GM19455 (cell line): ENCODE results near the gene KDM4C.
"Not testable (repeated sequence)": the region's sequence is repeated elsewhere in the genome, so short reads cannot be mapped to it uniquely, and the experiment has no call there.

Source experiments
- ATAC-seq: cut with Tn5 transposase; IDR thresholded peaks from one replicate; pipeline ENCODE4 v1.9.1; 2021; ENCODE audit not compliant: unreplicated experiment

Gene KDM4C

DNA sequence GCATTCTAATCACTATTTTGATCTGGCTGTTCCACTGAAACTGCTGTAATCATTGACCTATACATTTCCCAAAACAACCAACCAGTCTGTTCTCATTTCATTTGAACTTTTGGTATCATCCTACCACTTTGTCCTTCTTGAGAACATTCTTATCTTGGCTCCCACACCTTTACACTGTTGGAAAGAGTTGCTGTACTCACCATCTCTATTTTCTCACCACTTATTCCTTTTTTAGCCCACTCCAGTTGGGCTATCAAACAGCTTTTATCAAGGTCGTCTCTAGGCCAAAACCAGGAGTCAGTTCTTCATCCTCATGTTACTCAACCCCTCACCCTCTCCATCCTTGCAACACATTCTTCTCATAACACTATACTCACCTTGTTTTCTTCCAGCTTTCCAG is 170.1 kb downstream of the KDM4C start:
- ATAC-seq: no peak

DNA sequence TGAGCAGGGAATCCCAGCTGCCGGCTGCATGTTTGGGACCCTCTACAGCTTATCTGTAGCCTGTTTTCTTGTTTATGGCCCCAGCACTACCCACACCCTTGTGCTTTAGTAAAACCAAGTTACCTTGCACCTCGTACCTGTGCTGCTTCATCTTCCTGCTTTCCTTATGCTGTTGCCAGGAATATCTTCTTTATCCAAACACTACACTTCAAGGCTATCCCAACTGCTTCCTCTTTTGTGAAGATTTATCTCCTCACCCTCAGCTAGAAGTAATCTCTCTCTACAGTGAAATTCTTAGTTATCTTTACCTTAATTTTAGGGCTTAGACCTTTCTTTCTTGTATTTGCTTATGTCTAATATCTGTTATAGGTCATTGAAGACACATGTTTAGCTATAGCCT is 171.1 kb downstream of the KDM4C start:
- ATAC-seq: no peak

DNA sequence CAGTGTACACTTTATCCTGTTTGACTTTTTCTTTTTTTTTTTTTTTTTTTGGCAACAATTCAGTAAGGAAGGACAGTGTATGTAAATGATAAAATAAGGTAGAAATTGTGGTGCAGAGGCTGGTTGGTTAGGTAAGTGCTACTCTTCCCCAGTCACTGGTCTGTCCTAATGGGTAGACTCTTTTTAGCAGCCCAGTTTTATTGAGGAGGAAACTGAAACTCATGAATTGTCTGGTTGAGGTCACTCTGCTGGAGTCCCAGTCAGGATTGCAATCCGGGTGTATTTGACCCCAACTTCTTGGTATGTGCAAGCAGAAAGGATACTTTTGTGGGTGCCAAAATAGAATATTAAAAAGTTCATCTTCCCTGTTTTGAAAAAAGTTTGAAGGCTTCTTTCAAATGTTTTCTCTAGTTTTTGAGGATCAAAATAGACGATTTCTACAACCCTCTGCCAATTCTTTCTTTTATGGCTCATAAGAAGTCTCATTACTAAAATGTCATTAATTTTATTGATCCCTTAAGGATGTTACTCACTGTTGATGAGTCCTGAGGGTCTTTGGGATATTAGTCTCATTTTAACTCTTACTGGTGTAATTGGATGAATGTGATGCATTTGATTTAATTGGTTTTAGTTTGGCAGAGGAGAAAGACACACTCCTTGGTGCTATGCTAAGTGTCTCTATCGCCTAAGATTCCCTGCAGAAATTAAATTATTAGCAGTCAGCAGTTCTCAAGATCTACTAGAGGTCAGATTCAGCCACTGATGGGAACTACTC is 171.9 kb downstream of the KDM4C start:
- no peak for ATAC-seq

DNA sequence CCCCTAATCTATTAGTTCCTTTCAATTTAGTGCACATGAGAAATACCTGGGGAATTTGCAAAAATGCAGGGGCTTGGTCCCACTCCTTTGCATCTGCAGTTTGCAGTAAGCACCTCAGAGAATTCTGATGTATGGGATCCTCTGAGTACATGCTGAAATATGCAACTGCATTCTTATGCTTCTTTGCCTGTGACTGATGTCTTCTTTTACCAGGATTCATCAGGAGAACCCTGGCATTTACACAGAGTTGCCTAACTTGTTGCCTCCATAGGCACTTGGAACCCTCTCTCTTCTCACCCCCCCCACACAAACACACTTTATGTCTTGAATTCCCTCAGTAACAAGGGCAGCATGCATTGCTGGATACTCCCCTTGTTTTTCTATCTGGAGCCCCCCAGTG is 173.1 kb downstream of the KDM4C start:
- ATAC-seq: no peak

DNA sequence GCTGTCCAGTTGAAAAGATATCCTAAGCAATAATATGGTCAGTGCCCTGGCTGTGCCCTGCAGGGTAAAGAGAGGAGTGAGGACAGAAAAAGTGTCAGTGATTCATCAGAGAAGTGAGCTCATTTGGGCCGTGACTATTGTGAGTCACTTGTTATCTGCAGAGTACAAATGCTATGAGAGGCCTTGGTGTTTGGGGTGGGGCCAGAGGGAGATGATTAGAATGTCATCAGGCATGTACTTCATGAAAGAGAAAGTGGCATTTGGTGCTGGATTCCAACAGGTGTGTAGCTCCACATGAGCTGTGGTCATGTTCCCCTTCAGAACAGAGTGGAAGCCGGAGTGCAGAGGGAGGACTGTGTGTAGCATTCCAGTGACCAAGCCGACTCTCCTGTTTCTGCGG is 174.1 kb downstream of the KDM4C start:
- no peak for ATAC-seq

DNA sequence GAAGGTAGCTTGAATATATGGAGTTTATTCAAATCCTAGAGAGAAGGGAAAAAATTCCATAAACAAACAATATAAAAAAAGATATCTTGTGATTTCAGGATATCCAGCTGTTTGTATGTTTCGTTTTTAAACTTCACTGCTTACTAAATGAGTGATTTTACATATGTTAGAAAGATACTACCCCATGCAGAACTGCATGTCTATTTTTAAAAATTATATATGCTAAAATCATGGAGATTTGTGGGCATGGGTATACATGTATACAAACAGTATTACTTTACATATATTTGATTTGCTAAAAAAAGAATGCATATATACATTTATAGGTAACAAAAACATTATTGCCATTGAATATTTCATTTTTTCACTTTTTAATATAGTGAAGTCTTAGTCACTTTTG is 178.3 kb downstream of the KDM4C start:
- ATAC-seq: no peak

DNA sequence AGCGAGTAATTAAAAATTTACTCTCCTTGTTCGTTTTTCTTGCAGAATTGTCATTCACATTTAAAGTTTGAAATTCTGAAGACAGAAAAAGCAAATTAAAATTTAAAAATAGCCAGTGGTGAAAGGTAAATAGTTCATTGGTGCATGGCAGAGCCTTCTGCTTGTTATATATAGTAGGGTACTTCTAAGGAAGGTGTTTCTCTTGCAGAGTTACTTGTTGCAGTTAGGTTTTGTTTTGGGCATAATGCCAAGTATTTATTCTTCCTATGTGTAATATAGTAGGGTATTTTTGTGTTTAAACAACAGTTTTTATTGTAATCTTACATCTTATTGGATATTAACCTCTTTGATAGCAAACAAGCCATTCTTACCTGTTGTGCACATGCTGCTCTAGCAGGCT is 179.4 kb downstream of the KDM4C start:
- no peak for ATAC-seq

DNA sequence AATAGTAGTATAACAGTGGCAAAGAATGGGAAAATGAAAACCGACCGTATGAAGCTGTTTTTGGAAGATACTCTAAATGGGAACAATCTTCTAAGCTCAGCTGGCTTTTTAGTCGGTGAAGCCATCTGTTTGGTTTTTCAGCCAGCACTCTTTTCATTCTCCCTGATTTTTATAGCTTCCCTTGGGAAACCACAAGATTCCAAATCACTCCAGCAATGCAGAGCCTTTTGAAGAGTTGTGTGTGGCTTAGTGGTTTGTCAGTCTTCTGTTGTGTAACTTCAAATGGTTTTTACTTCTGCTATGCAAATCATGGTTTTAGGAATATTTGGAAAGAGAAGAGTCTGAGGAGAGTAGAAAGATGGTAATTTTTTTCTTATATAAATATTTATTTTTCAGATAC is 180.7 kb downstream of the KDM4C start:
- no peak for ATAC-seq

DNA sequence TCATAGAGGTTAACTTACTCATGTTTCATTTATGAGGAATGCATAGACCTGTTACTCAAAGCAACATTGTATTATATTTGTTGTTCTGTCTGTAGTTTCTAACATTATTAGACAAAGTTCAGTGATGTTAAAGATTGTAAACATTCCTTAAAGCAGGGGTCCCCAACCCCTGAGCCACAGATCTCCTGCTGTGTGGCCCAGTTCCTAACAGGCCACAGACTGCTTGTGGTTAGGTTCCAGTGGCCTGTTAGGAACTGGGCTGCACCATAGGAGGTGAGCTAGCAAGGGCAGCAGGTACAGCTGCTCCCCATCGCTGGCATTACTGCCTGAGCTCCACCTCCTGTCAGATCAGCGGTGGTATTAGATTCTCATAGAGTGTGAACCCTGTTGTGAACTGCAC is 181.1 kb downstream of the KDM4C start:
- ATAC-seq: no peak

DNA sequence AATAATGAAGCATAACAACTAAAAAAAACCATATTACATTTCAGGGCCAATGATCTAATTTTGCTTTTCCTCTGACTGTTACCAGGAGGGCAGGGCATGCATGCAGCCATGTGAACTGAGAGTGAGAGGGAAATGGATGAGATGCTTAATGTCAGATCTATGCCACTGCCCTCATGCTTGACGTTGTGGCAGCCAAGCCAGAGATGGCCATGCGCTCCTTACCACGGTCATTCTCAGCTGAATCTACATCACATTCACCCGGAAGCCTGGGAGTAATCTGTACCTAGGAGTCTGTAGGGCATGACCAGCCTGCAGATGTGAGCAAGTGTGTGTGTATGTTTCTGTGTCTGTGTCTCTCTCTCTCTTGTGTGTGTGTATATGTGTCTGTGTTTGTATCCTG is 183.7 kb downstream of the KDM4C start:
- ATAC-seq: no peak

DNA sequence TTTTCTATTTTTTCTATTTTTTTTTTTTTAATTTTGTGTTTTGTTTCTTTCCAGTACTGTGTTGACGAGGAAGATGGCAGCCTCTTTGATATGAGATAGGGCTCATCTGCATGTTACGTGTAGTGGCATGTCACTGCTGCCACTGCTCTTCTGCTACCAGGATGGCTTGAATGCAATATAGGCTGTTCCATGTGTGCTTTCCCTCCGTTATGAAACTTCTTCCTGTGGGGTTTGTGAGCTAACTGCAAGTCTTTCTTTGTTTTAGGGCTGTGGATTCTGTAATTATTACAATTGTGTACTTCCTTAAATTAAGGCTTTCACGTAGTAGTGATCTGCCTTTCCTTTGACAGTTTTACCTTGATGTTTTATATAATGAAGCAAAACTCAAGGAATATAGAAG is 184.6 kb downstream of the KDM4C start:
- no peak for ATAC-seq

DNA sequence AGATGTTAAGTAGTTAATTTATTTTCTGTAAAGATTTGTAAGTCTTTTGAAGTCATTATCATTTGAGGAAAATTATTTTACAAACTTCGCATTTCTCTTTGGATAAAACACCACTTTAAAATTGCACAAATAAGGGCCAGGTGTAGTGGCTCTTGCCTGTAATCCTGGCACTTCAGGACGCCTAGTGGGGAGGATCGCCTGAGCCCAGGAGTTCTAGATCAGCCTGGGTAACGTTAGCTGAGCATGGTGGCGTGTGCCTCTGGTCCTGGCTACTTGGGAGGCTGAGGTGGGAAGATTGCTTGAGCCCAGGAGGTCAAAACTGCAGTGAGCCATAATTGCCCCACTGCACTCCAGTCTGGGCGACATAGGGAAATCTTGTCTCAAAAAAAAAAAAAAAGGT is 185.5 kb downstream of the KDM4C start:
- no peak for ATAC-seq

DNA sequence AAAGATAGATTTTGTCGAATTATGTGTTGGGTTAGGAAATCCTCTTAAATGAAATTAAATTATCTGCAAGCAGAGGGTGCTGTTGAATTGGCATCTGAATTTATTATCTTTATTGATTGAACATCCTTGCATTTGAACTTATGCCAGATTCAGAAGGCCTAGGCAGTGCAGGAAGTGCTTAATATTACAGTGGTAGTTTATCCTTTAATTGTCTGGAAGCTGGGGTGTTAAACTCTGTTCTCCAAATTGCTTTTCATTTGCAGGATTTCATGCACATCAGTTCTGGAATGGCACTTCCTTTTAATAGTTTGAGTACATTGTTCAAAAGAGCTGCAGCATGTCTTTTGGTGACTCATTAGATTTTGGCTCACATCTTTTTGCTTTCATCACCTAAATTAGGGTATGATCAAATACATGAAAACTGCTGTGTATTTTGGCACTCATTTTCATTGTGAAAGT is 186.3 kb downstream of the KDM4C start:
- ATAC-seq: no peak

DNA sequence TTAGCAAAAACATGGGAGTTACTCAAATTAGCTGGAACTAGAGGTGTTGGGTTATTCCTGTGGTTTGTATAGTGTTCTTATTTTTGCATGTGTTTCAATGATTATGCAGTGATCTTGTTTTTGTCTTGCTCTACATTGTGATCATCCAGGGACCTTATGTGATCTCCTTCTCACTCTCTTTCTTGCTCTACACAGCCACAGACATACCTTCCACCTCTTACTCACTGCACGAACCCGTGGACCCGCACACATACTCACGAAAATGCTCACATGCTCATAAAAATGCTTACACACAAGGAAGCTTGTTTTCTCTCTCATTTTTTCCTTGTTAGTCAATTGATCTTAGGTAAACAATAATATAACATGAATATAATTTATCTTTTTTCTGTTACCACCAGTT is 187.1 kb downstream of the KDM4C start:
- no peak for ATAC-seq

DNA sequence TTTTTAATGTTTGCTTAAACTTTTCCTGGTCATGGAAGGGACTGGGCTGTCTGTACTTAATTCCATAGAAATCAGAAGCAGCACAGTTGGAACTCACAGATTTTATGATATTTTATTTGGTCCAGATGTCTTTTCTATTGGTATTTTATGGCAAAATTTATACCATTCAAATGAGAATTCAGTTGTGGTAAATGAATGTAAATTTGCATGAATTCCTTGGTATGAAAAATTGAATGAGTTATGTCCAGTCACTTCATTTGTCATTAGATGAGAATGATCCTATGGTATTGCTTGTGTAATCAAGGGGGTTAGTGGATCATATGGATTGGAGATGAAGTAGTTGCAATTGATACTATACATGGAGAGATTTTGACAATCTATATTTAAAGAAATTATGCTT is 188.0 kb downstream of the KDM4C start:
- no peak for ATAC-seq

DNA sequence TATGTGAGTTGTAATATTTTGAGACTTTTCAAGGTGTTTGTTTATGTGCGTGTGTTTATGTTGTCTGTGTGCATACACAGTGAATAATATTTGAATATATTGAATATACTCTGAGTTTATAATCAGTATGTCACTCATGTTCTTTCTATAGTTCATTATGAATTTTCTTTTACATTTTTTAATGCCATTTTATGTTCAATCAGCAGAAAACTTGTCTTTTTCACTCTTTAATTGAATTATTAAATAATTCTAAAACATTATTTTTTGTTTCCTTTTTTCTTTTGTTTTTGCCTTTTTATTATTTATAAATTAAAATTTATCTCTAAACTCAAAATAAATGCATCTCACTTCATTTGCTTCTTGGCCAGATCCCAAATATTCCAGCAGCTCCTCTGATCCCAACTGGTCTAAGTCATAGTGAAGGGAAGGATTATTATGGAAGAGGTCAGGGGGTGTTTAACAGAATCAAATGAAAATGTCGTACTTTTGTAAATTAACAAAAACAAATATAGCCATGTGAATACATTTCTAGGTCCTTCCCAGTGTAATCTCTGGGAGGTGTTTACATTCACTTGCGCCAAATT is 188.9 kb downstream of the KDM4C start:
- no peak for ATAC-seq

DNA sequence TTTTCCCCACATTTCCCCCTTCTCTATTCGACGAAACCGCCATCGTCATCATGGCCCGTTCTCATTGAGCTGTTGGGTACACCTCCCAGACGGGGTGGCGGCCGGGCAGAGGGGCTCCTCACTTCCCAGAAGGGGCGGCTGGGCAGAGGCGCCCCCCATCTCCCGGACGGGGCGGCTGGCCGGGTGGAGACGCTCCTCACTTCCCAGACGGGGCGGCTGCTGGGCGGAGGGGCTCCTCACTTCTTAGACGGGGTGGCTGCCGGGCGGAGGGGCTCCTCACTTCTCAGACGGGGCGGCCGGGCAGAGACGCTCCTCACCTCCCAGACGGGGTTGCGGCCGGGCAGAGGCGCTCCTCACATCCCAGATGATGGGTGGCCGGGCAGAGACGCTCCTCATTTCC is 191.1 kb downstream of the KDM4C start:
- not testable (repeated sequence) for ATAC-seq

DNA sequence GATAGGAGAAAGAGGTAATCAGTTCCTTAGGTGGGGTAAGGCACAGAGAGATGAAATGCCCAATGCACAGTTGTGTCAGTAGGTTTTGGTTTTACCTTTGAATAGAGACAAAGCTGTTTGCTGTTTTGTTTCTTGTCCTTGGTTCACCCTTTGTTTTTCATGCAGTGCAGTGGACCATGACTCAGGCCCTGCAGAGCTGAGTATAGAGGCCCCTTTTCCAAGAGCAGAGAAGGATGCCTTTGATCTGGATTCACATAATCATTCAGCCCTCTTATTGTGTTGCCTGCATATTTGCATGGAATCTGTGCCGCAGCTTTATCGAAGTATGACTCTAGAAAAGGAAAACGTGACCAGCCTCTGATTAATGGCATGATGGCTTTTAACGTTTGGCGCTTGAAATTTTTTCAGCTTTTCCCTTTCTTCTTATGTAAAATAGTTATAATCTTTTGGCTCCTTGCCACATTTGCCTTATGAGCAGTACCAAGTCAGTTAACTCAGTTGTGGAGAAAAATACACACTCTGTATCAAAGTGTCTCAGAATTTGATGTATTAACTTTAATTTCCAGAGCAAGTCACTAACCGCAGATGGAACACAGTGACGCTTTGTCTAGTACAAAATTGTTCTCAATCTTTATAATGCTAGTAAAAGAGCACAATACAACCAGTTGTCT is 197.6 kb downstream of the KDM4C start:
- ATAC-seq: no peak

DNA sequence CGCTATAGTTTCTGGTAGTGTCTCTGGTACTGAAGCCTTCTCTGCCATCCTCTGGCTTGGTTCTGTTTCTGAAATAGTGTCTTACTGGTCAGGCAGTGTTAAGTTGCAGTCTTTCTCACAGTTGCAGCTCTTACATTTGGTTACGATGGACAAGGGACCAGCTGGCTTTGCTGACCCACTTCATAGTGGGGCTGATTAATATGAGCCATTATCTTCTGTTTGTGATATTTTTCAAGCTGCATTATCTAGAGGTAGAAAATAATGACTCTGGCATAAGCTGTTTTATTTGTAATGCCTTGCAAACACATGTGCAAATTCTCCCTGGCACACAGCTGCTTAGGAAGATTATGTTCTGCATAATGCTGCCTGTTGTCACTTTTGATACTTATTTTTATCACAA is 199.1 kb downstream of the KDM4C start:
- no peak for ATAC-seq

DNA sequence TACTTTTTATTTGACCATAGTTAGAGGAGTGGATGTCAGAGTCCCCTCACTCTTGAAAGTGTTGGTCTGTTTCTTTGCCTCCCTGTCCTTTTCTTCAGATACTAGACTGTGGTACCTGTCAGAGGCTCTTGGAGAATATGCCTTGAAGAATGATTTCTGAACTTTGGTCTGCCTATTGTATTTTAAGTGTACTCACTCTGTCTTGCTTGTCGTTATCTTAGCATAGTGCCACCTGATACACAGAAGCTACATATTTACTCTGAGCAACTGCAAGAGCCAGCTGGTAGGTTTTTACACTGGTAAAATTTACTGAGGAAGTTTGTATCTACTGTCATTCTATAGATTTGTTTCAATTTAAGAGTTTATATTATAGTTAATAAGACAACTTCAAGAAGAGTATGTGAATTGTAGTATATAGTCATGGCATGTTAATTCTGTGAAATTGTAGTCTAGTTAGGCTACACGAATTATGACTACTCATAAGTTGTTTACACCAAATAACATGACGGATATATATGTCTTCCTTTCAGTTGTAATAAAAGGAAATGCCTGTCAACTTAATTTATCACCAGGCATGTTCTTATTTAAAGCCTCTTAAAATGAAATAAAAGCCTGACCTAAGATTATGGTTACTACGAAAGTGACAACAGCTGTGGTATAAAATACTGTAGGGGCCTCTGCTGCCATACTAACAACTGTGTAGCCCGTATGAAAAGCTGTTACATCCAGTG is 201.7 kb downstream of the KDM4C start:
- ATAC-seq: no peak

DNA sequence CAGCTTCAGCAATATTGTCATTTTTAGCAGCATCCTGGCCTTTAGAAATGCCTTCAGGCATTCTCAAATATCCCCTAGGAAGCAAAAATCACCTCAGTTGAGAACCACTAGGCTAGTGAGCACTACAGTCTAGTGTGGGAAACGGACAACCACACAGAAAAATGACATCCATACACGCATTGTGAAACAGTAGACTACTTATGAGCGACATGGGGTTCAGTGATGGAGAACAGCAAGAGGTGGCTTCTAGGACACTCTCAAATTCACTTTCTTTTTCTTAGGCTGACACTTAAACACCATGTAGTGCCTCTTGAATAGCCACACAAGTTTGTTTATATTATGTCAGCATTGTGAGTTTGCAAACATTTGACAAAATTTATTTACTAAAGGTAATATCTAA is 203.0 kb downstream of the KDM4C start:
- no peak for ATAC-seq
